Peyer's patch (tissue), 4 donors: ENCODE results near the gene CCDC9B. TPM values are rescaled to one million over a fixed set of nuclear protein-coding genes. Genes with fewer than 3 reads are reported as not detected.

ENCODE experiments used
- DNase-seq, 3 donors: peaks; one replicate each; pipeline ENCODE4 v3.0.0-alpha.2; 2017 to 2019
- H3K27ac ChIP-seq, 4 donors: fragments of 200-600 bp; sonication (generic); one replicate each; pipeline ENCODE4 v1.5.1; 2016 to 2019
- H3K27me3 ChIP-seq, 2 donors: fragments of 200-600 bp; sonication (generic); one replicate each; pipeline ENCODE4 v1.5.1; 2019
- H3K36me3 ChIP-seq, 3 donors: fragments of 200-600 bp; sonication (generic); one replicate each; pipeline ENCODE4 v1.5.1; 2016 to 2019
- H3K4me1 ChIP-seq, 4 donors: fragments of 200-600 bp; sonication (generic); one replicate each; pipeline ENCODE4 v1.5.1; 2016 to 2019
- H3K4me3 ChIP-seq, 4 donors: fragments of 200-600 bp; sonication (generic); 1 replicate in 3 of 4; 2 replicates in 1 of 4; pipeline ENCODE4 v1.5.1; 2016 to 2019; ENCODE audit warnings: mild to moderate bottlenecking in 1 of 4
- H3K9me3 ChIP-seq, 4 donors: fragments of 200-600 bp; sonication (generic); one replicate each; pipeline ENCODE4 v1.5.1; 2016 to 2019; ENCODE audit warnings: mild to moderate bottlenecking in 1 of 4
- CTCF ChIP-seq, 6 experiments: fragments of 450-650 bp in 4 of 6; fragments of 200-600 bp in 2 of 6; sonication (generic) in 1 of 6; IDR thresholded peaks; one replicate each; pipeline ENCODE4 v1.5.1; 2017 to 2019; ENCODE audit warnings: antibody characterized with exemption in 6 of 6, mild to moderate bottlenecking in 3 of 6, moderate library complexity in 1 of 6
- POLR2A ChIP-seq, 2 donors: fragments of 450-650 bp; IDR thresholded peaks; one replicate each; pipeline ENCODE4 v1.5.1; 2017; ENCODE audit warnings: antibody characterized with exemption in 2 of 2, mild to moderate bottlenecking in 2 of 2, moderate library complexity in 2 of 2
- total RNA-seq, 4 donors: library from RNA; depleted of rRNA; stranded (reverse); fragments of >200 nt; gene quantifications; one replicate each; pipeline ENCODE4 v1.1.0, GENCODE V29; 2016

The CCDC9B gene
- total RNA-seq, 4 donors from 2014 or later, result 14.4 to 55.6 (median 37.7) TPM

- peaks cover 0 to 3% (median 0%) of the 10 kb centered on the region in 4 donors for H3K9me3 ChIP-seq
- peaks cover 0 to 6% (median 2%) of the 10 kb centered on the region in 4 donors for H3K4me1 ChIP-seq
- no peaks in the 10 kb centered on the region for H3K27me3 ChIP-seq
- no peak overlapping the region for H3K4me3 ChIP-seq
- no peak for DNase-seq
- no peak overlapping the region for H3K27ac ChIP-seq
- no peaks in the 10 kb centered on the region for H3K36me3 ChIP-seq
- no peak for TF ChIP-seq POLR2A (IDR thresholded peaks at IDR 0.05)
- TF ChIP-seq CTCF (IDR thresholded peaks at IDR 0.05), result no peak
These were observed 37.2 kb downstream of the CCDC9B start for GRCh38 chr15:40303576-40303975.

GRCh38 chr15:40302981-40303380, 37.8 kb downstream of the CCDC9B start:
- no peak overlapping the region for H3K27ac ChIP-seq
- no peak overlapping the region for H3K4me3 ChIP-seq
- H3K9me3 ChIP-seq, result peaks cover 0 to 3% (median 0%) of the 10 kb centered on the region in 4 donors
- no peaks in the 10 kb centered on the region for H3K27me3 ChIP-seq
- no peak for TF ChIP-seq CTCF (IDR thresholded peaks at IDR 0.05)
- TF ChIP-seq POLR2A (IDR thresholded peaks at IDR 0.05), result no peak
- peaks cover 0 to 6% (median 0%) of the 10 kb centered on the region in 4 donors for H3K4me1 ChIP-seq
- DNase-seq, result peak in 1 of 3 donors; percentile 30
- no peaks in the 10 kb centered on the region for H3K36me3 ChIP-seq

DNA sequence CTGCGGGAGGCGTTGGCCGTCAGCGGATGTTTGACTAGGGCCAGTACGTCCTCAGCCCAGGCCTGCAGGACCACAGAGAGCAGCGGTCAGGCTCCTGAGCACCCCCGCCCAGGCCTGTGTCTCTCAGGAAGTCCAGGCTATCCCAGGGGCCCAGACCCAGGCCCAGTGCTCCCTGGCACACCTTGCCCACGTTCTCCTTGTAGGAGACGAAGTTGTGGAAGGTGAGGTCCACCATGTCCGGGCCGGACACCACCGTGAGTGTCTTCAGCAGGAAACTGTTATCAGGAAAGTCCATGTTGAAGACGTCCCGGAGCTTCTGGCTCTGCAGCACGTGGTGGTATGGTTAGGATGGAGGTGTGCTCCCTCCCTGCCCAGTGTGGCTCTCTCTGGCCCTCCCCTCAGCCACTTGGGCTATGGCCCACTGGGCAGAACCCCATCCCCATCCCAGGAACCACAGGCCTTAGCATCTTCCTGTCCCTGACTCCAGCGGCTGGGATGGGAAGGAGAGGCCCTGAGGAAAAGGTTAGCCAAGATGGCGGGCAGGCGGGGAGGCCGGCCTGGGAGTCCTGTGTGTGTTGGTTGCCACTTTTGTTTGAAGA, 38.4 kb downstream of the CCDC9B start:
- TF ChIP-seq POLR2A (IDR thresholded peaks at IDR 0.05), result no peak
- no peak for TF ChIP-seq CTCF (IDR thresholded peaks at IDR 0.05)
- Histone ChIP-seq H3K27me3 (no peaks in the 10 kb centered on the region), H3K4me3 (no peak overlapping the region), H3K9me3 (peaks cover 0 to 3% (median 0%) of the 10 kb centered on the region in 4 donors), H3K36me3 (no peaks in the 10 kb centered on the region), H3K4me1 (peaks cover 0 to 2% (median 0%) of the 10 kb centered on the region in 4 donors), H3K27ac (no peak overlapping the region)
- peak in 1 of 3 donors; percentile 30 for DNase-seq

DNA sequence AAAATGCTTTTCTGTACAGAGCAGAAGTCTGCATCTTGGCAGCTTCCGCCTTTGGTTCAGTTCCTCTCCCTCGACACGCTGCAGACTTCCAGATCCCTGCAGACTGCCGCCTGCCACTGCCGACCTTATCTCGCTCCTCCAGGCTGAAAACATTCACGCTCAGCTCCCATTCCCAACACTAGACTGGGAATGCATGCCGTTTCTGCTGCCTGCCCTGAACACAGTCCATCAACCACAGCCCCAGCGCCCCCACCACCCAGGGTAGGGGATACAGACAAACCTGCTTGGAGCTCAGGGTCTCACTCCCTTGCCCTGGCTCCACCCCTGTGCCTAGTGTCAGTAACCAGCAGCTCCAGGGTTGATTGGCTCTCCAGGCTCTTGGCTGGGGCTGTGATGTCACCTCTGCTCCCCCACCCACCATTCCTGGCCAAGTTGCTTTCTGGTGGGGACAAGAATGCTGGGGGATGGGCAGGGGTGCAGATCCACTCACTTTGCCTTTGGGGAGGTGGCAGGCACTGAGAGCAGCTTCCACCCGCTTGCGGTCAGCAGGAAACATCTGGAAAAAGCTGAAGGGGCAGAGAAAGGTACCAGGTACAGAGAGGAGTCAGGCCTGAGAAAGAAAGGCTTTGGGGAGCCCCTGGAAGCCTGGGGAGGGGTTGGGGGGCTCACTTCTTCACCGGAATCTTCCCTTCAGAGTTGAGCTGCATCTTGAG, 39.1 kb downstream of the CCDC9B start:
- peaks cover 0 to 3% (median 0%) of the 10 kb centered on the region in 4 donors for H3K9me3 ChIP-seq
- no peaks in the 10 kb centered on the region for H3K27me3 ChIP-seq
- no peak overlapping the region for H3K4me3 ChIP-seq
- TF ChIP-seq CTCF (IDR thresholded peaks at IDR 0.05) (no peak), POLR2A (IDR thresholded peaks at IDR 0.05) (no peak)
- H3K36me3 ChIP-seq, result no peaks in the 10 kb centered on the region
- H3K27ac ChIP-seq, result no peak overlapping the region
- DNase-seq, result peak in 1 of 3 donors; percentile 33
- H3K4me1 ChIP-seq, result no peaks in the 10 kb centered on the region

- H3K27me3 ChIP-seq, result no peaks in the 10 kb centered on the region
- H3K27ac ChIP-seq, result no peak overlapping the region
- H3K9me3 ChIP-seq, result peaks cover 0 to 3% (median 0%) of the 10 kb centered on the region in 4 donors
- DNase-seq, result no peak
- no peak for TF ChIP-seq POLR2A (IDR thresholded peaks at IDR 0.05)
- TF ChIP-seq CTCF (IDR thresholded peaks at IDR 0.05), result no peak
- H3K4me3 ChIP-seq, result no peak overlapping the region
- H3K4me1 ChIP-seq, result no peaks in the 10 kb centered on the region
- H3K36me3 ChIP-seq, result no peaks in the 10 kb centered on the region
These were observed 40.0 kb downstream of the CCDC9B start for GRCh38 chr15:40300771-40301170.
